ENCODE results near the gene WFDC1.
A peak's percentile ranks its signal among the peaks of the same experiment; 100 is the strongest.

The WFDC1 gene

GRCh38 chr16:84303516-84303915, 8.8 kb downstream of the WFDC1 start:
- DNase-seq, result no peak

- no peak for DNase-seq
These were observed 11.9 kb downstream of the WFDC1 start for GRCh38 chr16:84306564-84306963.

- DNase-seq, result no peak
These were observed 12.7 kb downstream of the WFDC1 start for GRCh38 chr16:84307209-84307954.

GRCh38 chr16:84308120-84308519, 13.4 kb downstream of the WFDC1 start:
- no peak for DNase-seq

- no peak for DNase-seq
These were observed 16.0 kb downstream of the WFDC1 start for GRCh38 chr16:84310642-84311041.

- peak; percentile 62 for DNase-seq
These were observed 18.2 kb downstream of the WFDC1 start for GRCh38 chr16:84312783-84313382.

GRCh38 chr16:84313921-84314320, 19.2 kb downstream of the WFDC1 start:
- DNase-seq, result no peak

- no peak for DNase-seq
These were observed 19.7 kb downstream of the WFDC1 start for GRCh38 chr16:84314373-84314772.

- no peak for DNase-seq
These were observed 20.1 kb downstream of the WFDC1 start for GRCh38 chr16:84314814-84315213.

GRCh38 chr16:84315422-84315821, 20.7 kb downstream of the WFDC1 start:
- DNase-seq, result no peak

- DNase-seq, result no peak
These were observed 23.7 kb downstream of the WFDC1 start for GRCh38 chr16:84318091-84318975.

GRCh38 chr16:84319146-84319760, 24.6 kb downstream of the WFDC1 start:
- no peak for DNase-seq

- no peak for DNase-seq
These were observed 25.8 kb downstream of the WFDC1 start for GRCh38 chr16:84320511-84320910.

- no peak for DNase-seq
These were observed 27.3 kb downstream of the WFDC1 start for GRCh38 chr16:84321932-84322331.

- no peak for DNase-seq
These were observed 28.1 kb downstream of the WFDC1 start for GRCh38 chr16:84322749-84323148.

- no peak for DNase-seq
These were observed 28.9 kb downstream of the WFDC1 start for GRCh38 chr16:84323606-84324005.

GRCh38 chr16:84324434-84325262, 30.0 kb downstream of the WFDC1 start:
- no peak for DNase-seq

GRCh38 chr16:84326545-84326944, 31.9 kb downstream of the WFDC1 start:
- DNase-seq, result no peak

- no peak for DNase-seq
These were observed 33.3 kb downstream of the WFDC1 start for GRCh38 chr16:84327926-84328505.

- DNase-seq, result no peak
These were observed 34.3 kb downstream of the WFDC1 start for GRCh38 chr16:84329016-84329415.

GRCh38 chr16:84329843-84330684, 35.4 kb downstream of the WFDC1 start:
- DNase-seq, result no peak
